Caco-2 (cell line): ENCODE results near the gene ANKRD40CL. TPM values are rescaled to one million over a fixed set of nuclear protein-coding genes. Genes with fewer than 3 reads are reported as not detected.

Experiments
- microRNA-seq: library from miRNA; unstranded; fragments of <30 nt; microRNA quantifications from one replicate; pipeline ENCODE4 v1.2.0, GENCODE V29; 2022
- total RNA-seq: library from RNA; stranded (reverse); gene quantifications from 2 replicates; pipeline ENCODE4 v1.2.3, GENCODE V29; 2022

ANKRD40CL gene
- total RNA-seq, 1 experiment from 2014 or later = 11.2 TPM

Small RNAs within 50 kb of the gene (microRNA-seq; reads per million reads assigned to microRNA genes)
- gene MIR8059 = not detected

Other genes starting within 250 kb of the ANKRD40CL start
- gene EPN3, start 234.8 kb downstream of the ANKRD40CL start, total RNA-seq = 49.4 and 53.2 TPM in 2 replicates
- gene SPATA20, start 220.3 kb downstream of the ANKRD40CL start, total RNA-seq = 149 and 176 TPM in 2 replicates
- gene CACNA1G, start 206.8 kb downstream of the ANKRD40CL start, total RNA-seq = 1.4 and 1.6 TPM in 2 replicates
- 39.3 and 45.6 TPM in 2 replicates for gene ABCC3, start 132.6 kb downstream of the ANKRD40CL start, total RNA-seq
- gene ANKRD40, start 59.6 kb downstream of the ANKRD40CL start, total RNA-seq = 113 and 114 TPM in 2 replicates
- gene LUC7L3, start 47.9 kb downstream of the ANKRD40CL start, total RNA-seq = 284 and 287 TPM in 2 replicates
- gene WFIKKN2, start 68.1 kb upstream of the ANKRD40CL start, total RNA-seq = not detected in 2 replicates
- 114 TPM in 2 replicates for gene TOB1, start 98.8 kb upstream of the ANKRD40CL start, total RNA-seq